NCI-H128 (cell line): ENCODE data around the gene DNAH2.

Experiments
- DNase-seq: peaks from one replicate; lab custom pipeline; 2025; ENCODE audit not compliant: unreplicated experiment; lab: John Stamatoyannopoulos, UW

DNAH2 gene

GRCh38 chr17:7817643-7817964 lies 100.1 kb downstream of the DNAH2 start:
- DNase-seq, result no peak

- DNase-seq, result no peak
Observed at GRCh38 chr17:7818026-7818425, 100.5 kb downstream of the DNAH2 start.

- no peak for DNase-seq
Observed at GRCh38 chr17:7818746-7819645, 101.5 kb downstream of the DNAH2 start.

- no peak for DNase-seq
Observed at GRCh38 chr17:7820231-7820630, 102.7 kb downstream of the DNAH2 start.

GRCh38 chr17:7822126-7822525 lies 104.6 kb downstream of the DNAH2 start:
- DNase-seq, result no peak

GRCh38 chr17:7823581-7824001 lies 106.0 kb downstream of the DNAH2 start:
- DNase-seq, result no peak

GRCh38 chr17:7824021-7824924 lies 106.7 kb downstream of the DNAH2 start:
- no peak for DNase-seq

- no peak for DNase-seq
Observed at GRCh38 chr17:7825206-7825990, 107.9 kb downstream of the DNAH2 start.

GRCh38 chr17:7830616-7831015 lies 113.1 kb downstream of the DNAH2 start:
- DNase-seq, result no peak

- no peak for DNase-seq
Observed at GRCh38 chr17:7831233-7831632, 113.7 kb downstream of the DNAH2 start.

- DNase-seq, result no peak
Observed at GRCh38 chr17:7832431-7832830, 114.9 kb downstream of the DNAH2 start.

GRCh38 chr17:7833011-7833794 lies 115.7 kb downstream of the DNAH2 start:
- DNase-seq, result no peak

GRCh38 chr17:7833795-7834541 lies 116.4 kb downstream of the DNAH2 start, which contains the start of gene KDM6B:
TSS of gene KDM6B (plus strand) at chr17:7834217. CDS start at chr17:7845555, 11,338 bp downstream.
- peak; percentile 70 for DNase-seq

- DNase-seq, result no peak
Observed at GRCh38 chr17:7834542-7834956, 117.0 kb downstream of the DNAH2 start.

- peak; percentile 89 for DNase-seq
Observed at GRCh38 chr17:7834957-7835813, 117.6 kb downstream of the DNAH2 start.

GRCh38 chr17:7835814-7836595 lies 118.5 kb downstream of the DNAH2 start:
- no peak for DNase-seq

GRCh38 chr17:7836596-7837407 lies 119.3 kb downstream of the DNAH2 start:
- DNase-seq, result peak; percentile 86
